ENCODE data around the gene SPTSSB.

- TF ChIP-seq POLR2AphosphoS5 (IDR thresholded peaks at IDR 0.05) (no peak), POLR2A (IDR thresholded peaks at IDR 0.05) (no peak), CTCF (IDR thresholded peaks at IDR 0.05) (no peak), EP300 (IDR thresholded peaks at IDR 0.05; ENCODE audit: low read depth) (no peak)
Observed at GRCh38 chr3:161371441-161372320, at the start of gene SPTSSB.

All from transverse colon (tissue), 4 donors.